ENCODE data around the gene TMEM131L.
"Not testable (repeated sequence)": the region's sequence is repeated elsewhere in the genome, so short reads cannot be mapped to it uniquely, and the experiment has no call there.

- not testable (repeated sequence) for TF ChIP-seq CTCF (IDR thresholded peaks at IDR 0.05; ENCODE audit: low read depth, low read length, poor library complexity, severe bottlenecking); EZH2phosphoT487 (IDR thresholded peaks at IDR 0.05; ENCODE audit: borderline replicate concordance, low read length)
Measured at GRCh38 chr4:153416456-153416855, 49.7 kb upstream of the TMEM131L start.
